NCI-H345 (cell line): ENCODE results near the gene PLEKHG1.

Source experiments
- DNase-seq: peaks from one replicate; lab custom pipeline; 2025; lab: John Stamatoyannopoulos, UW

PLEKHG1 gene

GRCh38 chr6:150589852-150590251 is 9.8 kb upstream of the PLEKHG1 start:
- DNase-seq, result no peak

- DNase-seq, result no peak
Measured at GRCh38 chr6:150590446-150590845, 9.2 kb upstream of the PLEKHG1 start.

GRCh38 chr6:150592377-150592995 is 7.2 kb upstream of the PLEKHG1 start:
- DNase-seq, result no peak

- DNase-seq, result no peak
Measured at GRCh38 chr6:150593119-150593518, 6.6 kb upstream of the PLEKHG1 start.

- DNase-seq, result no peak
Measured at GRCh38 chr6:150596439-150596838, 3.2 kb upstream of the PLEKHG1 start.

GRCh38 chr6:150598401-150598800 is 1.3 kb upstream of the PLEKHG1 start:
- DNase-seq, result no peak

- no peak for DNase-seq
Measured at GRCh38 chr6:150598858-150599198, 857 bp upstream of the PLEKHG1 start.

GRCh38 chr6:150600010-150600300 is 270 bp downstream of the PLEKHG1 start:
- DNase-seq, result no peak

- DNase-seq, result peak; percentile 80
Measured at GRCh38 chr6:150600301-150601017, 774 bp downstream of the PLEKHG1 start.

- no peak for DNase-seq
Measured at GRCh38 chr6:150601439-150601838, 1.8 kb downstream of the PLEKHG1 start.

- no peak for DNase-seq
Measured at GRCh38 chr6:150603176-150603575, 3.5 kb downstream of the PLEKHG1 start.

GRCh38 chr6:150604467-150604866 is 4.8 kb downstream of the PLEKHG1 start:
- no peak for DNase-seq

- no peak for DNase-seq
Measured at GRCh38 chr6:150605333-150605732, 5.6 kb downstream of the PLEKHG1 start.

- DNase-seq, result peak; percentile 43
Measured at GRCh38 chr6:150606168-150606591, 6.5 kb downstream of the PLEKHG1 start.

- DNase-seq, result no peak
Measured at GRCh38 chr6:150606647-150607328, 7.1 kb downstream of the PLEKHG1 start.

GRCh38 chr6:150607329-150607650 is 7.6 kb downstream of the PLEKHG1 start:
- DNase-seq, result no peak

- DNase-seq, result no peak
Measured at GRCh38 chr6:150610584-150610983, 10.9 kb downstream of the PLEKHG1 start.

GRCh38 chr6:150613269-150613668 is 13.6 kb downstream of the PLEKHG1 start:
- DNase-seq, result no peak

- no peak for DNase-seq
Measured at GRCh38 chr6:150615967-150616366, 16.3 kb downstream of the PLEKHG1 start.

GRCh38 chr6:150616586-150616985 is 16.9 kb downstream of the PLEKHG1 start:
- no peak for DNase-seq

GRCh38 chr6:150617062-150617461 is 17.4 kb downstream of the PLEKHG1 start:
- no peak for DNase-seq

- no peak for DNase-seq
Measured at GRCh38 chr6:150617496-150618460, 18.1 kb downstream of the PLEKHG1 start.

- DNase-seq, result no peak
Measured at GRCh38 chr6:150619275-150619674, 19.6 kb downstream of the PLEKHG1 start.
